Effector memory CD8-positive, alpha-beta T cell (primary cell): Measurements from ENCODE around the gene POU2AF1.
"Not testable (repeated sequence)": the region's sequence is repeated elsewhere in the genome, so short reads cannot be mapped to it uniquely, and the experiment has no call there.

Experiments
- ATAC-seq: fragments of 150-1000 bp; cut with Tn5 transposase; replicated peaks from 2 replicates; pipeline ENCODE4 v1.10.0; 2021; ENCODE audit warnings: mild to moderate bottlenecking, moderate library complexity
- DNase-seq, 3 experiments: peaks; one replicate each; pipeline ENCODE4 v3.0.0; 2021
- H3K27ac Mint-ChIP-seq, 2 donors: one replicate each; pipeline ENCODE4 v1.8.0; 2022; ENCODE audit warnings: mild to moderate bottlenecking in 2 of 2, mixed read lengths in 2 of 2, moderate library complexity in 2 of 2
- H3K27me3 Mint-ChIP-seq, 2 donors: one replicate each; pipeline ENCODE4 v1.8.0; 2022; ENCODE audit warnings: mixed read lengths in 2 of 2
- H3K36me3 Mint-ChIP-seq: one replicate; pipeline ENCODE4 v1.8.0; 2022; ENCODE audit warnings: mild to moderate bottlenecking, moderate library complexity, mixed read lengths; ENCODE audit not compliant: insufficient read depth
- H3K4me1 Mint-ChIP-seq, 2 donors: one replicate each; pipeline ENCODE4 v1.8.0; 2022; ENCODE audit warnings: low read depth in 2 of 2, mixed read lengths in 2 of 2
- H3K4me3 Mint-ChIP-seq, 2 donors: one replicate each; pipeline ENCODE4 v1.8.0; 2022; ENCODE audit warnings: mild to moderate bottlenecking in 2 of 2, mixed read lengths in 2 of 2, moderate library complexity in 2 of 2
- H3K9me3 Mint-ChIP-seq, 2 donors: one replicate each; pipeline ENCODE4 v1.8.0; 2022; ENCODE audit warnings: mixed read lengths in 2 of 2

POU2AF1 gene

DNA sequence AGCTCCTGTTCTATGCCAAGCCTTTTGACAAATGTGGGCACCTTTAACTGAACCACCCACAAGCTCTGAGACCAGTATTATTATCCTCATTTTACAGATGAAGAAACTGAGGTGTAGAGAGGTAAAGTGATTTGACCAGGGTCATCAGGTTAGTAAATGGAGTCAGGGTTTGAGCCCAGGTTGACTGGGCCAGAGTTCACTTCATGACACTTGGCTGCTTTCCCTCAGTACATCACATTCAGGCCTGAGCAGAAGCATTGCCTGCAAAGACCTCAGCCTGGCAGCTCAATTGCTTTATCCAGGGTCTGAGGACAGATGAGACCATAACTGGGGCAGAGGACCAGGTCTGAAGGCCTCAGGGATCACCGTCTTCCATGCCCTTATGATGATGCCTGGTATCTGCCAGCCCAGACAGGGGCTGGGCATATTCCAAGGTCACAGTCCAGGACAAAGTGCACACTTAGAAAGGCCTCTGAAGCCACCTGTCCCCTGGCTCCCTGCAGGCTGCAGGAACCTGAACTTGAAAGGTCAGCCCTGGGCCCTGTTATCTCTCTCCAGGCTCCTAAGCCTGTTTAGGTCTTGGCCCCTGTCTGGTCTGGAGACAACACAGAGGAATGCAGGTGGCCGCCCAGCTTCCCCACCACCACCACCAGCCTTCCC, 48.7 kb downstream of the POU2AF1 start:
- Mint-ChIP-seq H3K27ac (no peak overlapping the region), H3K36me3 (no peaks in the 10 kb centered on the region), H3K4me1 (no peaks in the 10 kb centered on the region), H3K4me3 (no peak overlapping the region), H3K9me3 (no peaks in the 10 kb centered on the region), H3K27me3 (peaks cover 28 to 50% of the 10 kb centered on the region in 2 donors)
- DNase-seq (no peak), ATAC-seq (no peak)

DNA sequence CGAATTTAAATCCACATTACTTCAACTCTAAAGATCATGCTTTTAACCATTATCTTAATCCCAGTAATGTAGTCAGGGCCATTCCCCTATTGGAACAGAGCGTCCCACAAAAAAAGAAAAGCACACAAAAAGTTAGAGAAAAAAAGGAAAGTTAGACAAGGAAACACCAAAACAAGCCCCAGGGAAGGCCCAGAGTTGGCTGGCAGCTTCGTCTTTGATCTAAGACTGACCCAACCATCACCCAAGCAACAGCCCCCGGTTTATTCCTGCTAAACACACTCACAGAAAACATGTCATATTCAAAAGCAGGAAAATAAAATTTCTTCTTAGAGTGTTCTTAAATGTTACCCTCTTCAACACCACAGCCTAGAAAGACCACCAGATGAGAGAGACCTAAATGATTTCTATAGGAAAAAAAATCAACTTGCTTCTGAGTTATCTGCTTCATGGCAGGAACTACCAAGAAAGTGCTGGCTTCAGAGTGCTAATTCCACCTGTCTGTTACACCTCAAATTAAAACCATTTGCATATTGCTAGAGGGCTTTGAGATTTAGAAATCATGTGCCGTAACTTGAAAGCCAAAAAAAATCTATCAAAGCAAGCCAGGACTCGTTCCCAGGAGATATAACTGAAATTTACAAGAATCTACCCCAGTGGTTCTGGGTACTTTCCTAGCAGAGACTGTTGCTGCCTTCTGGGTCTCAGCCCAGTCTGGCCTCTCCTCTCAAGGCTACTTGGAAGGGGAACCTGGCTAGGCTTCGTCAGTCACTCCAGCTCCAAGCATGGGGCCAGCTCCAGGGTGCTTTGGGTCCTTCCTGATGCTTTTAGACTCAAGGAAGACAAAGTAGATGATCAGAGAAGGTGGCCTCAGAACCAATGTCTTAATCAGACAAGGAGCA, 49.5 kb downstream of the POU2AF1 start:
- Mint-ChIP-seq H3K36me3 (no peaks in the 10 kb centered on the region), H3K27me3 (peaks cover 34 to 52% of the 10 kb centered on the region in 2 donors), H3K9me3 (no peaks in the 10 kb centered on the region), H3K4me1 (no peaks in the 10 kb centered on the region), H3K27ac (no peak overlapping the region), H3K4me3 (no peak overlapping the region)
- ATAC-seq (no peak), DNase-seq (no peak)

DNA sequence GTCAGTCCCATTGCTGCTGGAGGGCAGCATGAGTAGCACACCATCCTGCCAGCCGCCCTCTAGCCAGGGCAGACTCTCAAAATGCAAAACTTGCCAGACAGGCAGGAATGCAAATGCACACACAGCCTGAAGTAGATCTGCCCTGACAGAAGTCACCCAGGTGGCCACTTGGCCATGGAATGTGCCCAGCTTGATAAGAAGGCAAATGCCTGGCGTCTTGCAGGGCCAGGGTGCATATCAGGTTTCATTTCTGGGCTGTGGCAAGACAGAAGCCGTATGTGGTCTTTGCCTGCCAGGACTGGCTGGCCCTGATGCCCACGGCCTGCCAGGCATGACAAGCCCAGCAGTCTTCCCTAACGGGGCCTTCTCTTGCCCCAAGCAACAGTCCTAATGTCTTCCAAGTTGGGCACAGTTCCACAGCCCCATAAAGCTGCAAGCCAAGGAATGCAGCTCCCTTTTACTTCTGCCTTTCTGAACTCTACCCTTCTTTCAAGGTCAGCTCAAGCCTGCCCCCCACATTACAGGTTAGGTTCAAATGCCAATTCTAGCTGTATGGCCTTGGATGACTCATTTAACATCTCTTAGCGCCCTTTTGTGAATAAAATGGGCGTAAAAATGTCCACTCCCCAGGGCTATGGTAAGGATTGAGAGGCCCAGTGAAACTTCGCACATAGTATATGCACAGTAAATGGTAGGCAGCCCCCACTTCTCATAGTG, 51.0 kb downstream of the POU2AF1 start:
- no peak overlapping the region for H3K4me3 Mint-ChIP-seq
- peaks cover 25 to 41% of the 10 kb centered on the region in 2 donors for H3K27me3 Mint-ChIP-seq
- no peaks in the 10 kb centered on the region for H3K4me1 Mint-ChIP-seq
- DNase-seq (no peak), ATAC-seq (no peak)
- no peak overlapping the region for H3K27ac Mint-ChIP-seq
- H3K9me3 Mint-ChIP-seq, result no peaks in the 10 kb centered on the region
- no peaks in the 10 kb centered on the region for H3K36me3 Mint-ChIP-seq

DNA sequence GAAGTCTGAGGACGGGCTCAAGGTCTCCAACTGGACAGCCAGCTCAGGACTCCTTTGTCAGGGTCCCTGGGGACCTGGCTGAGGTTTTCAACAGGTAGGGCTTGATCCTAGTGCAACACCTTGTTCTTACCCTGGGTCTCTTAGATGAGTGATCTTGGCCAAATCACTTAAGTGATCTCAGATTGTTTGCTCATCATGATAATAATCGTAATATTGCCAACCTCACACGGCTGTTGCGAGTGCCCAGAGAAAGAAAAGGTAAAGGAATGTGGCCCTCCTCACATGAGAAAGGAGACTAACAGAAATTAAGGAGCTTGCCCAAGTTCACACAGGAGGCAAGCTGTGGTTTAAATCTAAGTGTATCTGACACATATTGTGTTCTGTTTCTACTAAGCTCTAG, 52.3 kb downstream of the POU2AF1 start:
- Mint-ChIP-seq H3K4me1 (no peaks in the 10 kb centered on the region), H3K27ac (no peak overlapping the region), H3K4me3 (no peak overlapping the region), H3K9me3 (no peaks in the 10 kb centered on the region), H3K36me3 (no peaks in the 10 kb centered on the region), H3K27me3 (peaks cover 23 to 37% of the 10 kb centered on the region in 2 donors)
- DNase-seq (no peak), ATAC-seq (no peak)

DNA sequence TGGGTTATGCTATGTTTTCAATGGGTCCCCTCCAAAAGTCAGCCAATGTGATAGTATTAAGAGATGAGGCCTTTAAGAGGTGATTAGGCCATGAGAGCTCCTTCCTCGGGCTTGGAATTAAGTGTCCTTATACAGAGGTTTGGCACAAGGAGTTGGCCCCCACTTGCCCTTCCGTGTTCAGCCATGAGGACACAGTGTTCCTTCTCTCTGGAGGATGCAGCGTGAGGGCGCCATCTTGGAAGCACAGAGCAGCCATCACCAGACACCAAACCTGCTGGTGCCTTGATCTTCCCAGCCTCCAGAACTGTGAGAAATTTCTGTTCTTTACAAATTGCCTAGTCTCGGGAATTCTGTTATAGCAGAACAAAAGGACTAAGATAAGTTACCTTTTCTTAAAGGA, 53.8 kb downstream of the POU2AF1 start:
- DNase-seq (no peak), ATAC-seq (no peak)
- no peak overlapping the region for H3K4me3 Mint-ChIP-seq
- H3K4me1 Mint-ChIP-seq, result no peaks in the 10 kb centered on the region
- H3K36me3 Mint-ChIP-seq, result no peaks in the 10 kb centered on the region
- H3K27ac Mint-ChIP-seq, result no peak overlapping the region
- H3K9me3 Mint-ChIP-seq, result no peaks in the 10 kb centered on the region
- peaks cover 21 to 40% of the 10 kb centered on the region in 2 donors for H3K27me3 Mint-ChIP-seq

GRCh38 chr11:111324277-111324720, 54.8 kb downstream of the POU2AF1 start:
- H3K9me3 Mint-ChIP-seq, result no peaks in the 10 kb centered on the region
- no peak for ATAC-seq

DNA sequence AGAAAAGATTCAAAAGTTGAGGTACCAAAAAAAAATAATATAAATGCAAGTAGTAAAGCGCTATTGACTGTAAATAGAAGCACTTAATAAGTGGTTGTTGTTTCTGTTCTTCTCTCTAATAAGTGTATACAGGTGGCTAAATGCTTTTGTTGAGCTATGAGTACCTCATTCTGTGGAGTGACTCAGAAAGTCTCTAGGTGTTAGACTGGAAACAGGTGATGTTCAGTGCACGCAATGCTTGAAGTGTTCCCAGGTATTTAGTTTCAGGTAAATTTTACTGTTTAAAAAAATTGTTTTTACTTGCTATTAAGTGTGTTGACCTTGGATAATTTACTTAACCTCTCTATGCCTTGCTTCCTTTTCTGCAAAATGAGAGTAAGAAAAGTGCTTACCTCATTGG, 56.5 kb downstream of the POU2AF1 start:
- no peaks in the 10 kb centered on the region for H3K36me3 Mint-ChIP-seq
- H3K27ac Mint-ChIP-seq, result no peak overlapping the region
- no peaks in the 10 kb centered on the region for H3K9me3 Mint-ChIP-seq
- no peaks in the 10 kb centered on the region for H3K4me1 Mint-ChIP-seq
- ATAC-seq (no peak), DNase-seq (no peak)
- H3K4me3 Mint-ChIP-seq, result no peak overlapping the region
- H3K27me3 Mint-ChIP-seq, result peaks cover 28 to 58% of the 10 kb centered on the region in 2 donors

More at GRCh38 chr11:111324277-111324720, 54.8 kb downstream of the POU2AF1 start:
- Mint-ChIP-seq H3K4me1 (no peaks in the 10 kb centered on the region), H3K27me3 (peaks cover 28 to 50% of the 10 kb centered on the region in 2 donors), H3K36me3 (no peaks in the 10 kb centered on the region), H3K4me3 (no peak overlapping the region), H3K27ac (no peak overlapping the region)
- no peak for DNase-seq

GRCh38 chr11:111320728-111321568, 58.1 kb downstream of the POU2AF1 start:
- no peaks in the 10 kb centered on the region for H3K9me3 Mint-ChIP-seq
- H3K4me3 Mint-ChIP-seq, result no peak overlapping the region
- DNase-seq (no peak), ATAC-seq (no peak)
- H3K27ac Mint-ChIP-seq, result no peak overlapping the region
- peaks cover 31 to 59% of the 10 kb centered on the region in 2 donors for H3K27me3 Mint-ChIP-seq
- H3K36me3 Mint-ChIP-seq, result no peaks in the 10 kb centered on the region
- H3K4me1 Mint-ChIP-seq, result no peaks in the 10 kb centered on the region

GRCh38 chr11:111320199-111320598, 58.9 kb downstream of the POU2AF1 start:
- H3K27ac Mint-ChIP-seq, H3K36me3 Mint-ChIP-seq, DNase-seq, H3K4me3 Mint-ChIP-seq, H3K9me3 Mint-ChIP-seq, H3K4me1 Mint-ChIP-seq, ATAC-seq: not testable (repeated sequence)
- peaks cover 29 to 55% of the 10 kb centered on the region in 2 donors for H3K27me3 Mint-ChIP-seq

DNA sequence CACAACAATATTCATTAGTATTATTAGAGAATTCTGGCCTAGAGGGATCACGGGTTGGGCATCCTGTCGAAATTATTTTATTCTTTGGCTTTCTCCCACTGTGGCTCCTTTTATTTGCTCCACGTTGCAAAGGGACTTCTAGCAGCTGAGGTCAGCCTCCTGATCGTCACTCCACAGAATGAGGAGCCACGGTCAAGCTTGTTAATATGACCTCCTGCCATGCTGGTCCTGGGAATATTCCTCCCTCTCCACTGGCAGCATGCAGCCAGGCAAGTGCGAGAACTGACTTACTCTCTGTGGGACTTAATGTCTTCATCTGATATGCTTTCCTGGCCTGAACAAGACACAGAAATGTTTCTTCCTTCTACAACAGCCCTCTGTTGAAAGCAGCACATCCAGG, 59.8 kb downstream of the POU2AF1 start:
- no peaks in the 10 kb centered on the region for H3K4me1 Mint-ChIP-seq
- H3K9me3 Mint-ChIP-seq, result no peaks in the 10 kb centered on the region
- ATAC-seq (no peak), DNase-seq (no peak)
- peaks cover 28 to 58% of the 10 kb centered on the region in 2 donors for H3K27me3 Mint-ChIP-seq
- no peak overlapping the region for H3K27ac Mint-ChIP-seq
- H3K36me3 Mint-ChIP-seq, result no peaks in the 10 kb centered on the region
- no peak overlapping the region for H3K4me3 Mint-ChIP-seq

- H3K9me3 Mint-ChIP-seq, result no peaks in the 10 kb centered on the region
- no peak overlapping the region for H3K4me3 Mint-ChIP-seq
- H3K36me3 Mint-ChIP-seq, result no peaks in the 10 kb centered on the region
- no peaks in the 10 kb centered on the region for H3K4me1 Mint-ChIP-seq
- ATAC-seq (no peak), DNase-seq (no peak)
- no peak overlapping the region for H3K27ac Mint-ChIP-seq
- H3K27me3 Mint-ChIP-seq, result peaks cover 55 to 76% of the 10 kb centered on the region in 2 donors
Measured at GRCh38 chr11:111312076-111312475, 67.0 kb downstream of the POU2AF1 start.

- no peak for ATAC-seq
- no peak for DNase-seq
- Mint-ChIP-seq H3K27ac (no peak overlapping the region), H3K4me3 (no peak overlapping the region), H3K36me3 (peaks cover 4% of the 10 kb centered on the region), H3K27me3 (peaks cover 62 to 80% of the 10 kb centered on the region in 2 donors), H3K4me1 (no peaks in the 10 kb centered on the region), H3K9me3 (no peaks in the 10 kb centered on the region)
Measured at GRCh38 chr11:111310723-111311122, 68.4 kb downstream of the POU2AF1 start.

- H3K36me3 Mint-ChIP-seq, result peaks cover 4% of the 10 kb centered on the region
- no peak for ATAC-seq
- H3K27ac Mint-ChIP-seq, result no peak overlapping the region
- H3K27me3 Mint-ChIP-seq, result peaks cover 68 to 84% of the 10 kb centered on the region in 2 donors
- H3K4me1 Mint-ChIP-seq, result no peaks in the 10 kb centered on the region
- no peaks in the 10 kb centered on the region for H3K9me3 Mint-ChIP-seq
- DNase-seq, result no peak
- H3K4me3 Mint-ChIP-seq, result no peak overlapping the region
Measured at GRCh38 chr11:111310088-111310487, 69.0 kb downstream of the POU2AF1 start.
